ENCODE measurements around the gene LINGO4. TPM values are rescaled to one million over a fixed set of nuclear protein-coding genes. Genes with fewer than 3 reads are reported as not detected.

LINGO4 gene
- total and polyA plus RNA-seq, 4 donors = 0.05 to 0.40 (median 0.12) TPM; not detected in 1

DNA sequence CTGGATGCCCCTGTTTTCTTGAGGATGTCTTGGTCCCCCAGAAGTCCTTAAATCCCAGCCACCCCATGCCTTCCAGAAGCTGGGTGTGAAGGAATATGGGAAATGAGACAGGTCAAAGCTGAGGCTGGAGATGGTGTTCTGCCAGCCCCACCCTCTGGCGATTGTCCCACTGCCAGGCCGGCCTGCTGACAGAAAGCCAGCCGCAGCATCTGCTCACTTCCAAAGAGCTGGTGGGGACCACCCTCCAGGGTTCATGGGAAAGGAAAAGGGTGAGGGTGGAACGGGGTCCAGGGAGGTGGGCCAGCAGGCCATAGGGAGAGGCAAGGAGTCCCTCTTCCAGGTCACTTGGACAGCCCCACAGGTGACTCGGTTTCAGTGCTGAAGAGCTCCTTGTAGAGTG lies 1.9 kb upstream of the LINGO4 start:
- TF ChIP-seq, protein P1, sequence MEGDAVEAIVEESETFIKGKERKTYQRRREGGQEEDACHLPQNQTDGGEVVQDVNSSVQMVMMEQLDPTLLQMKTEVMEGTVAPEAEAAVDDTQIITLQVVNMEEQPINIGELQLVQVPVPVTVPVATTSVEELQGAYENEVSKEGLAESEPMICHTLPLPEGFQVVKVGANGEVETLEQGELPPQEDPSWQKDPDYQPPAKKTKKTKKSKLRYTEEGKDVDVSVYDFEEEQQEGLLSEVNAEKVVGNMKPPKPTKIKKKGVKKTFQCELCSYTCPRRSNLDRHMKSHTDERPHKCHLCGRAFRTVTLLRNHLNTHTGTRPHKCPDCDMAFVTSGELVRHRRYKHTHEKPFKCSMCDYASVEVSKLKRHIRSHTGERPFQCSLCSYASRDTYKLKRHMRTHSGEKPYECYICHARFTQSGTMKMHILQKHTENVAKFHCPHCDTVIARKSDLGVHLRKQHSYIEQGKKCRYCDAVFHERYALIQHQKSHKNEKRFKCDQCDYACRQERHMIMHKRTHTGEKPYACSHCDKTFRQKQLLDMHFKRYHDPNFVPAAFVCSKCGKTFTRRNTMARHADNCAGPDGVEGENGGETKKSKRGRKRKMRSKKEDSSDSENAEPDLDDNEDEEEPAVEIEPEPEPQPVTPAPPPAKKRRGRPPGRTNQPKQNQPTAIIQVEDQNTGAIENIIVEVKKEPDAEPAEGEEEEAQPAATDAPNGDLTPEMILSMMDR (IDR thresholded peaks at IDR 0.05; ENCODE audit: control extremely low read depth, extremely low read depth) = no peak
- no peak overlapping the region for H3K4me3 ChIP-seq
- no peak overlapping the region for H3K27ac ChIP-seq (ENCODE audit: low read depth in 1 of 2, low read length in 1 of 2)
- H3K27me3 ChIP-seq (ENCODE audit: control insufficient read depth in 3 of 3, insufficient read depth in 3 of 3, low read length in 2 of 3) = peaks cover 0 to 4% (median 0%) of the 10 kb centered on the region in 3 donors
- H3K36me3 ChIP-seq (ENCODE audit: control insufficient read depth in 4 of 4, insufficient read depth in 4 of 4, low read length in 4 of 4) = peaks cover 0 to 3% (median 0%) of the 10 kb centered on the region in 4 donors
- no peaks in the 10 kb centered on the region for H3K4me1 ChIP-seq (ENCODE audit: control insufficient read depth in 5 of 5, insufficient read depth in 5 of 5, low read length in 5 of 5)
- H3K9me3 ChIP-seq (ENCODE audit: control insufficient read depth in 4 of 4, insufficient read depth in 3 of 4, low read length in 3 of 4) = no peaks in the 10 kb centered on the region
- no peak for ATAC-seq (ENCODE audit: insufficient read depth, low FRiP score)
- WGBS, 2 donors = 84 to 86% methylated on average over 5 of the region's 5 CpGs
- no peak for DNase-seq
- no peak overlapping the region for H3K9ac ChIP-seq (ENCODE audit: insufficient read depth in 1 of 2, low read length in 2 of 2)

DNA sequence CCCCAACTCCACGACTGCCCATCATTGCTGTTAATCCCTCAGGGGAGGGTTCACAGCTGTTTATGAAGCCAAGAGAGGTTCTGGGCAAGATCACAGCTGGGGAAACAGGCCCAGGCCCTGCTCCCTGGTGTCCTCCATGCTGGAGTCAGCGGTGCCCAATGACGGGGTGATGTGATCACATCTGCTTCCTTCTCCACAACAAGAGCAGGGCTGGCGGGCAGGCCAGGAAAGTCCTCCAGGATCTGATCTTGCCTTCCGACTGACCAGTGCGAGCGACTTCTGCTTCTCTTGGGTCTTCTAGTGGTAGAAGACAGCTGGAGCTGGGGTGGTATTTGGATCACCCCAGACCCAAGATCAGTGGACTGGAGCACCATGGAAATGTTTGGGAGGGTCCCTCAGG lies 951 bp upstream of the LINGO4 start:
- TF ChIP-seq, protein P1 (IDR thresholded peaks at IDR 0.05; ENCODE audit: control extremely low read depth, extremely low read depth) = no peak
- peaks cover 0 to 3% (median 0%) of the 10 kb centered on the region in 4 donors for H3K36me3 ChIP-seq (ENCODE audit: control insufficient read depth in 4 of 4, insufficient read depth in 4 of 4, low read length in 4 of 4)
- DNase-seq (no peak), ATAC-seq (ENCODE audit: insufficient read depth, low FRiP score) (no peak)
- no peak overlapping the region for H3K4me3 ChIP-seq
- 89% methylated on average over 7 of the region's 7 CpGs for WGBS, 2 donors
- H3K9me3 ChIP-seq (ENCODE audit: control insufficient read depth in 4 of 4, insufficient read depth in 3 of 4, low read length in 3 of 4) = no peaks in the 10 kb centered on the region
- H3K9ac ChIP-seq (ENCODE audit: insufficient read depth in 1 of 2, low read length in 2 of 2) = no peak overlapping the region
- H3K4me1 ChIP-seq (ENCODE audit: control insufficient read depth in 5 of 5, insufficient read depth in 5 of 5, low read length in 5 of 5) = no peaks in the 10 kb centered on the region
- peaks cover 0 to 4% (median 0%) of the 10 kb centered on the region in 3 donors for H3K27me3 ChIP-seq (ENCODE audit: control insufficient read depth in 3 of 3, insufficient read depth in 3 of 3, low read length in 2 of 3)
- H3K27ac ChIP-seq (ENCODE audit: low read depth in 1 of 2, low read length in 1 of 2) = no peak overlapping the region

- Histone ChIP-seq H3K9me3 (ENCODE audit: control insufficient read depth in 4 of 4, insufficient read depth in 3 of 4, low read length in 3 of 4) (no peaks in the 10 kb centered on the region), H3K4me1 (ENCODE audit: control insufficient read depth in 5 of 5, insufficient read depth in 5 of 5, low read length in 5 of 5) (no peaks in the 10 kb centered on the region), H3K27me3 (ENCODE audit: control insufficient read depth in 3 of 3, insufficient read depth in 3 of 3, low read length in 2 of 3) (peaks cover 0 to 13% (median 4%) of the 10 kb centered on the region in 3 donors), H3K4me3 (no peak overlapping the region), H3K36me3 (ENCODE audit: control insufficient read depth in 4 of 4, insufficient read depth in 4 of 4, low read length in 4 of 4) (peaks cover 0 to 3% (median 0%) of the 10 kb centered on the region in 4 donors), H3K27ac (ENCODE audit: low read depth in 1 of 2, low read length in 1 of 2) (no peak overlapping the region), H3K9ac (ENCODE audit: insufficient read depth in 1 of 2, low read length in 2 of 2) (no peak overlapping the region)
- DNase-seq (no peak), ATAC-seq (ENCODE audit: insufficient read depth, low FRiP score) (no peak)
- TF ChIP-seq, protein P1 (IDR thresholded peaks at IDR 0.05; ENCODE audit: control extremely low read depth, extremely low read depth) = no peak
- 97 to 100% methylated on average over 3 of the region's 3 CpGs for WGBS, 2 donors
These were observed 1.3 kb downstream of the LINGO4 start for GRCh38 chr1:151803915-151804314.

DNA sequence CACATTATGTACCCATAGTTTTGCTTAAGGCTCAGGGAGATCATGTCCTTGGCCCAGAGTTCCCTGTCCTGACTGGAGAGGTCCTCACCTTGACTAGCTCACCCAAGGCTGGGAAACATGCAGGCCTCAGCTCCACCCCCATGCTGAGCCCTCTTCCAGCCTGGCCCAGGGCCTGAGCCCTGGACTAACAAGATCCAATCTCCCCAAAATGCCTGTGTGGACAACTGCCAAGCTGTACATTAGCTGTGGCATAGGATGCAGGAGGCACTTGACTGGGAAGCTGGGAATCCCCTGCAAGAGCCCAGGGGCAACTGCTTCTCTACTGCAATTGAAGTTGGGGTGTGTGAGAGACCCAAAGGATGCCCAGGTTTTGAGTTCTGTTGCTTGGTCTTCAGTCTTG lies 2.1 kb downstream of the LINGO4 start:
- no peaks in the 10 kb centered on the region for H3K4me1 ChIP-seq (ENCODE audit: control insufficient read depth in 5 of 5, insufficient read depth in 5 of 5, low read length in 5 of 5)
- ATAC-seq (ENCODE audit: insufficient read depth, low FRiP score) (no peak), DNase-seq (no peak)
- TF ChIP-seq, protein P1 (IDR thresholded peaks at IDR 0.05; ENCODE audit: control extremely low read depth, extremely low read depth) = no peak
- no peaks in the 10 kb centered on the region for H3K9me3 ChIP-seq (ENCODE audit: control insufficient read depth in 4 of 4, insufficient read depth in 3 of 4, low read length in 3 of 4)
- peaks cover 0 to 18% (median 4%) of the 10 kb centered on the region in 3 donors for H3K27me3 ChIP-seq (ENCODE audit: control insufficient read depth in 3 of 3, insufficient read depth in 3 of 3, low read length in 2 of 3)
- no peak overlapping the region for H3K27ac ChIP-seq (ENCODE audit: low read depth in 1 of 2, low read length in 1 of 2)
- H3K9ac ChIP-seq (ENCODE audit: insufficient read depth in 1 of 2, low read length in 2 of 2) = no peak overlapping the region
- no peak overlapping the region for H3K4me3 ChIP-seq
- peaks cover 0 to 3% (median 0%) of the 10 kb centered on the region in 4 donors for H3K36me3 ChIP-seq (ENCODE audit: control insufficient read depth in 4 of 4, insufficient read depth in 4 of 4, low read length in 4 of 4)

Measured in lung (tissue), 12 donors.